HG03095 (cell line): Measurements from ENCODE around the gene SNED1.

Experiments
- ATAC-seq: cut with Tn5 transposase; IDR thresholded peaks from one replicate; pipeline ENCODE4 v1.9.1; 2021; ENCODE audit warnings: moderate library complexity; ENCODE audit not compliant: unreplicated experiment

The SNED1 gene

GRCh38 chr2:240959941-240960308 lies 38.5 kb upstream of the SNED1 start:
- no peak for ATAC-seq

- no peak for ATAC-seq
These were observed 38.0 kb upstream of the SNED1 start for GRCh38 chr2:240960309-240960970.

- ATAC-seq = no peak
These were observed 37.2 kb upstream of the SNED1 start for GRCh38 chr2:240960971-240961876.

GRCh38 chr2:240961910-240962299 lies 36.5 kb upstream of the SNED1 start:
- no peak for ATAC-seq

- no peak for ATAC-seq
These were observed 35.9 kb upstream of the SNED1 start for GRCh38 chr2:240962300-240963064.

- ATAC-seq = no peak
These were observed 35.2 kb upstream of the SNED1 start for GRCh38 chr2:240963065-240963867.

- no peak for ATAC-seq
These were observed 34.3 kb upstream of the SNED1 start for GRCh38 chr2:240963868-240964703.

- ATAC-seq = no peak
These were observed 33.6 kb upstream of the SNED1 start for GRCh38 chr2:240964704-240965295.

- ATAC-seq = no peak
These were observed 33.0 kb upstream of the SNED1 start for GRCh38 chr2:240965296-240965904.

- no peak for ATAC-seq
These were observed 32.4 kb upstream of the SNED1 start for GRCh38 chr2:240965905-240966456.

GRCh38 chr2:240966457-240966905 lies 31.9 kb upstream of the SNED1 start:
- no peak for ATAC-seq

GRCh38 chr2:240966906-240967680 lies 31.3 kb upstream of the SNED1 start:
- no peak for ATAC-seq

GRCh38 chr2:240967681-240968621 lies 30.5 kb upstream of the SNED1 start:
- ATAC-seq = no peak

GRCh38 chr2:240968731-240969624 lies 29.4 kb upstream of the SNED1 start:
- no peak for ATAC-seq

GRCh38 chr2:240970104-240970503 lies 28.3 kb upstream of the SNED1 start:
- no peak for ATAC-seq

- no peak for ATAC-seq
These were observed 27.6 kb upstream of the SNED1 start for GRCh38 chr2:240970816-240971215.
